Lower lobe of right lung (tissue), 2 donors: Measurements from ENCODE around the gene DYNC1H1. TPM values are rescaled to one million over a fixed set of nuclear protein-coding genes. Genes with fewer than 3 reads are reported as not detected.
A peak's percentile ranks its signal among the peaks of the same experiment; 100 is the strongest.

ENCODE experiments used
- ATAC-seq, 2 donors: fragments of 200-7000 bp; cut with Tn5 transposase; one replicate each; pipeline ENCODE4 v1.9.1; 2020 to 2022; ENCODE audit warnings: mild to moderate bottlenecking in 2 of 2, moderate library complexity in 2 of 2
- DNase-seq: peaks from one replicate; pipeline ENCODE4 v3.0.0-alpha.2; 2020
- H3K27ac ChIP-seq: fragments of 200-600 bp; one replicate; pipeline ENCODE4 v1.8.0; 2022
- H3K27me3 ChIP-seq: fragments of 200-600 bp; one replicate; pipeline ENCODE4 v1.8.0; 2022; ENCODE audit warnings: low read depth
- H3K36me3 ChIP-seq: fragments of 200-600 bp; one replicate; pipeline ENCODE4 v1.8.0; 2022; ENCODE audit warnings: mild to moderate bottlenecking
- H3K4me1 ChIP-seq: fragments of 200-600 bp; one replicate; pipeline ENCODE4 v1.8.0; 2022
- H3K4me3 ChIP-seq: fragments of 200-600 bp; one replicate; pipeline ENCODE4 v1.8.0; 2022; ENCODE audit warnings: mild to moderate bottlenecking
- H3K9me3 ChIP-seq: fragments of 200-600 bp; one replicate; pipeline ENCODE4 v1.8.0; 2022
- intact Hi-C: fragments of 100-400 bp; cut with DNase I; formaldehyde crosslinking; loops from one replicate; pipeline ENCODE4 v1.11.0; 2022
- long read RNA-seq: library from polyadenylated mRNA; unstranded; transcript quantifications from one replicate; pipeline ENCODE4 v2.0.0, GENCODE V29; 2021
- total RNA-seq: library from RNA; stranded (reverse); fragmentation: NEBNext Ultra II Directional; extraction: Animal tissue kit (Norgen Biotek cat#: 25700); gene quantifications from one replicate; pipeline ENCODE4 v1.2.1, GENCODE V29; 2021
- TF ChIP-seq, protein P1 (sequence below): fragments of 200-600 bp; IDR thresholded peaks from one replicate; pipeline ENCODE4 v1.8.0; 2022; ENCODE audit warnings: antibody characterized with exemption, mild to moderate bottlenecking
- donor health status: DM: no; HTN: yes; CAD: no; lungs with severe emphysema.

The DYNC1H1 gene
- 437 TPM for total RNA-seq
- long read RNA-seq, partial matches to known transcripts, result 223 of 249 reads
- long read RNA-seq, other reads (novel, unspliced or antisense), result 21 of 249 reads

DNA sequence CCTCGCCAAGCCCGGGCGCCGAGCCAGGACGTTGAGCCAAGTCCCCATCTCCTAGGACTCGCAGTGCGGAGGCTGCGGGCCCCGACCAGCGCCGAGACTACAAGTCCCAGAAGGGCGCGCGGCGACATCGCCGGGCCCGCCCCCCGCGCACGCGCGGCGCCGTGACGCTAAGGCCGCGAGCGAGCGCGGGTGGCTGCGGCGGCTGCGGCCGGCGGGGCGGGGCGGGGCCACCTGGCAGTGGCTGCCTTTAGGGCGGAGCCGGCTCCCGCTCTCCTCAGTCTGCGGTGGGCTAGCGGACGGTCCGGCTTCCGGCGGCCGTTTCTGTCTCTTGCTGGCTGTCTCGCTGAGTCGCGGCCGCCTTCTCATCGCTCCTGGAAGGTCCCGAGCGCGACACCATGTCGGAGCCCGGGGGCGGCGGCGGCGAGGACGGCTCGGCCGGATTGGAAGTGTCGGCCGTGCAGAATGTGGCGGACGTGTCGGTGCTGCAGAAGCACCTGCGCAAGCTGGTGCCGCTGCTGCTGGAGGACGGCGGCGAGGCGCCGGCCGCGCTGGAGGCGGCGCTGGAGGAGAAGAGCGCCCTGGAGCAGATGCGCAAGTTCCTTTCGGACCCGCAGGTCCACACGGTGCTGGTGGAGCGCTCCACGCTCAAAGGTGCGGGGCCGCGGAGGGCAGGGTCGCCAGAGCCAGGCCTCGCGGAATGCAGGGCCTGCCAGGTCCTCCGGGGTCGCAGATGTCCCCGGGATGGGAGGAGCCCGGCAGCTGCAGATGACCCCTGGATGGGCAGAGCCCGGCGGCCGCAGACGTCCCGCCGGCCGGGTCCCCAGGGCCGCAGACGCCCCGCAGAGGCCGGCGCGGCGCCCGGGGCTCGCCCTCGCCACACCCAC, at the start of gene DYNC1H1:
Gene DYNC1H1 (plus strand): TSS at position 277 of the 884 bp plus-strand sequence. CDS start 119 bp downstream, at position 396.
- no peaks in the 10 kb centered on the region for H3K9me3 ChIP-seq
- DNase-seq, result peak; percentile 94
- H3K27ac ChIP-seq, result peak within 1 kb of the TSS; percentile 99
- peaks cover 10% of the 10 kb centered on the region for H3K36me3 ChIP-seq
- peak within 1 kb of the TSS; percentile 100 for H3K4me3 ChIP-seq
- peaks cover 56% of the 10 kb centered on the region for H3K4me1 ChIP-seq
- intact Hi-C loops, result no loop called here
- peak; percentile 95 to 96 for ATAC-seq
- no peaks in the 10 kb centered on the region for H3K27me3 ChIP-seq
- TF ChIP-seq, protein P1, sequence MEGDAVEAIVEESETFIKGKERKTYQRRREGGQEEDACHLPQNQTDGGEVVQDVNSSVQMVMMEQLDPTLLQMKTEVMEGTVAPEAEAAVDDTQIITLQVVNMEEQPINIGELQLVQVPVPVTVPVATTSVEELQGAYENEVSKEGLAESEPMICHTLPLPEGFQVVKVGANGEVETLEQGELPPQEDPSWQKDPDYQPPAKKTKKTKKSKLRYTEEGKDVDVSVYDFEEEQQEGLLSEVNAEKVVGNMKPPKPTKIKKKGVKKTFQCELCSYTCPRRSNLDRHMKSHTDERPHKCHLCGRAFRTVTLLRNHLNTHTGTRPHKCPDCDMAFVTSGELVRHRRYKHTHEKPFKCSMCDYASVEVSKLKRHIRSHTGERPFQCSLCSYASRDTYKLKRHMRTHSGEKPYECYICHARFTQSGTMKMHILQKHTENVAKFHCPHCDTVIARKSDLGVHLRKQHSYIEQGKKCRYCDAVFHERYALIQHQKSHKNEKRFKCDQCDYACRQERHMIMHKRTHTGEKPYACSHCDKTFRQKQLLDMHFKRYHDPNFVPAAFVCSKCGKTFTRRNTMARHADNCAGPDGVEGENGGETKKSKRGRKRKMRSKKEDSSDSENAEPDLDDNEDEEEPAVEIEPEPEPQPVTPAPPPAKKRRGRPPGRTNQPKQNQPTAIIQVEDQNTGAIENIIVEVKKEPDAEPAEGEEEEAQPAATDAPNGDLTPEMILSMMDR, result no peak

DNA sequence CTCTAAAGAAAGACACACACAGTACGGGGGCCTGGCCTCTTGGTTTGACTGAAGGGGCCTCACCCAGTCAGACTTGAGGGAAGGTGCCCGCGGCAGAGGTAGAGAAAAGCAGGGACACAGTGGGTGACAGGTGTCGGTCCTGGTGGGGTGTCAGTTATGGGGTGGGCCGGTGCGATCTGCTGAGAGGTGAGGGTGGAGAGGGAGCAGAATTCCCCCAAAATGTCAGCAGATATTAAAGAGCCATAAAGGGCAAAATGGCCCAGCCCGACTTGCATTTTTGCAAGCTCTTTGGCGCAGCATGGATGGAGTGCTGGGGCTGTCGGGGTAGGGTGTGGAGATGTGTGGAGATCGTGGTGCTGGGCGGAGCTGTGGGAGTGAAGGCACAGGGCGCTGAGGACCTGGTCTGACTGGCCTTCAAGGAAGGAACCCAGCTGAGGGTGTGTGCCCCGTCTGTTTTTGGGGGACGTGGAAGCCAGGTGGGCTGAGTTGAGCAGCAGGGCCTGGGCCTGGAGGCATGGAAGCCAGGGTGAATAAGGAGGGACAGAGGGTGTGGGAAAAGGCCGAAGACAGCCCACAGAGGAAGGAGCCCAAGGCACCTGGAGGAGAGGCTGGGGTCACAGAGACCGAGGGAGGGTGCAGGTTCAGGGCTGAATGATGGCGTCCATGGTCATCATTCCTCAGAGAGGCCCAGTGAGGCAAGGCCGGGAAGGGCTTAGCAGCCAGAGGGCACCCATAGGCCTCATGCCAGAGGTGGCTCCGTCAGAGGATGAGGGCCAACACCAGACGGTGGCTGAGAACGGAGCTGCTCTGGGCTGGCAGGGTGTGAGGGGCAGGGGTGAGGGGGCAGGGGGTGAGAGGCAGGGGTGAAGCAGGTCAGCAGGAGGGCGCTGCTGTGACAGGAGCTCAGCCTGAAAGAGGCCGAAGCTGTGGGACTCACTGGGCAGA, 48.2 kb upstream of the DYNC1H1 start:
- Histone ChIP-seq H3K27me3 (no peaks in the 10 kb centered on the region), H3K36me3 (peaks cover 86% of the 10 kb centered on the region), H3K27ac (no peak overlapping the region)

DNA sequence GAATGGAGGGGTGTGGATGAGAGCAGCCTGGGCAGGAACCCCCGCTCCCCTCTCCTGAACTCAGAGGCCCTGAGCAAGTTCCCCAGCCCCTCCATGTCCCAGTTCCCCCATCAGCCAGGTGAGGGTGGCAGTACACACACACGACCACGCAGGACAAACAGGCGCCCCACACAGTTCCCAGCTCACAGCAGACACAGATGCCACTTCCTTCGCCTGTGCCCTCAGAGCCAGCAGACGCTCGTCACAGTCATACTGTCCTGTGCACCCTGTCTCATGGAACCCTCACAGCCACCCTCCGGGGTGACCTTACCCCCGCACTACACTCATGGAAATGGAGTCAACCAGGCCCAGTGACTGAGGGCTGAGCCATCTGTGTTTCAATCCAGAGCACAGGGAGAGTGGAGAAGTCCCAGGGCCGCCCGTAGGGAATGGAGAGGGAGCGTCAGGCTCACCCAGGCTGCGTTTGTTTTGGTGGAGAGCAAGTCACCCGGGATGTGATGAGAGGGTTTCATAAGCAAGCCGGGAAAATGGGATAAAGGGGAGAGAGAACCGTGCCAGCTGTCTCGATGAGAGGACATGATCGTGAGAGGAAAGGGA, 47.5 kb upstream of the DYNC1H1 start:
- H3K4me3 ChIP-seq, result no peak overlapping the region
- ATAC-seq (peak; percentile 11 to 35), DNase-seq (no peak)
- TF ChIP-seq, protein P1, result no peak
- H3K27me3 ChIP-seq, result no peaks in the 10 kb centered on the region
- H3K4me1 ChIP-seq, result no peaks in the 10 kb centered on the region
- intact Hi-C loops, result no loop called here
- no peaks in the 10 kb centered on the region for H3K9me3 ChIP-seq
- H3K27ac ChIP-seq, result no peak overlapping the region
- peaks cover 86% of the 10 kb centered on the region for H3K36me3 ChIP-seq

More for the DNA sequence above, 48.2 kb upstream of the DYNC1H1 start:
- ATAC-seq (peak; percentile 20 to 25), DNase-seq (no peak)
- intact Hi-C loops, result no loop called here
- Histone ChIP-seq H3K4me1 (no peaks in the 10 kb centered on the region), H3K9me3 (no peaks in the 10 kb centered on the region), H3K4me3 (no peak overlapping the region)
- TF ChIP-seq, protein P1, result no peak

DNA sequence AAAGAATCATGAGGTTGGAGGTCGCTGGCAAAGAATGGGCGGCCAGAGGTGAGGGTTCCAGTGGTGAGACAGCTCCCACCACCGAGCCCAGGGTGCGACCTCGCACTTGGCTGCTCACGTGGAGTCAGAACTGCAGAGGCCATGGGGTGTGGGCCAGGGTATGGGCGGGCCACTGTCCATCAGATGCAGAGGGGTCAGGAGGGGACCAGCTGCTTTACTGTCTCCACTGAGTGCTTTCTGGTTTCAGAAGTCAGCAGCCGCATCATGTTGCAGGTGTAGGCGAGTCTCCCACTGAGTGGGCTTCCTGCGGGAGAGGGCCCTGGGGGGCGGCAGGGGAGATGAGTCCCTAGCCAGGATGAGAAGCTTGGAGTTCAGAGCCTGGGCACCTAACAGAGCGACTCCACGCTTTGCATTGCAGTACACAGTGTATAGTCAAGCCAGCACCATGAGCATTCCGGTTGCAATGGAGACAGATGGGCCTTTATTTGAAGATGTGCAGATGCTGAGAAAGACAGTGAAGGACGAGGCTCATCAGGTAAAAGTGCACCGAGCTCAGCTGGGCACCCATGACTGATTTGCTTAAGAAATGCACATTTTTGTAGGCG, 46.9 kb upstream of the DYNC1H1 start:
- H3K4me1 ChIP-seq, result no peaks in the 10 kb centered on the region
- no peak overlapping the region for H3K27ac ChIP-seq
- no peaks in the 10 kb centered on the region for H3K27me3 ChIP-seq
- DNase-seq, result no peak
- H3K9me3 ChIP-seq, result no peaks in the 10 kb centered on the region
- intact Hi-C loops, result no loop called here
- peaks cover 86% of the 10 kb centered on the region for H3K36me3 ChIP-seq
- TF ChIP-seq, protein P1, result no peak
- peak; percentile 32 to 43 for ATAC-seq
- H3K4me3 ChIP-seq, result no peak overlapping the region
